Measurements from ENCODE around the gene LCA5. TPM values are rescaled to one million over a fixed set of nuclear protein-coding genes. Genes with fewer than 3 reads are reported as not detected.
"Not testable (repeated sequence)": the region's sequence is repeated elsewhere in the genome, so short reads cannot be mapped to it uniquely, and the experiment has no call there.

LCA5 gene
- total RNA-seq, 1 donor: 5.2 TPM

- peak; percentile 5 for DNase-seq (ENCODE audit: low read depth)
- TF ChIP-seq CTCF (IDR thresholded peaks at IDR 0.05; ENCODE audit: insufficient read depth, low read depth, low read length): no peak
- H3K4me3 ChIP-seq (ENCODE audit: low read depth, low read length): peak overlapping the region; percentile 95
These were observed 1.1 kb upstream of the LCA5 start for GRCh38 chr6:79538106-79538971.

DNA sequence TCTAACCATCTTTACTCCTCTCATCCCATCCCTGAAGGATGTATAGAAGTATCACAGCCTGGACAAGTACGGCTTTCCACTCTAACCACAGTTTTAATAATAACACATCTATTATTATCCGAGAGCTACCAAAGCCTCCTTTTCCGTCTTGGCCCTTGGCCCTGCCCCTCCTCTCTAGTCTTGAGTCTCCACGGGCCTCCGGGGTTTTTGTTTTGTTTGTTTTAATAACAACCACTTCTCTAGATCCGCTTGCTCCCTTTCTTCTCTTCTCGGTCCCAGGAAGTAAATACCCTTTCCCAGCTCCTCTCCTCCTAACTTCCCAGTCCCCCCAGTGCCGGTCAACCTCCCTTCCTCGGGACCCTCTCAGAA, 661 bp downstream of the LCA5 start:
- no peak for TF ChIP-seq CTCF (IDR thresholded peaks at IDR 0.05; ENCODE audit: insufficient read depth, low read depth, low read length)
- peak; percentile 30 for DNase-seq (ENCODE audit: low read depth)

DNA sequence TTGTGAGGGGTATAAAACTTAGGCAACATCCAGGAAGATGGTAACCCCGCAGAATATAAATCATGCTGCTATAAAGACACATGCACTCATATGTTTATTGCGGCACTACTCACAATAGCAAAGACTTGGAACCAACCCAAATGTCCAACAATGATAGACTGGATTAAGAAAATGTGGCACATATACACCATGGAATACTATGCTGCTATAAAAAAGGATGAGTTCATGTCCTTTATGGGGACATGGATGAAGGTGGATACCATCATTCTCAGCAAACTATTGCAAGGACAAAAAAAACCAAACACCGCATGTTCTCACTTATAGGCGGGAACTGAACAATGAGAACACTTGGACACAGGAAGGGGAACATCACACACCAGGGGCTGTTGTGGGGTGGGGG, 7.7 kb downstream of the LCA5 start:
- H3K4me3 ChIP-seq (ENCODE audit: low read depth, low read length); DNase-seq (ENCODE audit: low read depth): not testable (repeated sequence)

More for the DNA sequence above, 661 bp downstream of the LCA5 start:
- peak overlapping the region; percentile 95 for H3K4me3 ChIP-seq (ENCODE audit: low read depth, low read length)

DNA sequence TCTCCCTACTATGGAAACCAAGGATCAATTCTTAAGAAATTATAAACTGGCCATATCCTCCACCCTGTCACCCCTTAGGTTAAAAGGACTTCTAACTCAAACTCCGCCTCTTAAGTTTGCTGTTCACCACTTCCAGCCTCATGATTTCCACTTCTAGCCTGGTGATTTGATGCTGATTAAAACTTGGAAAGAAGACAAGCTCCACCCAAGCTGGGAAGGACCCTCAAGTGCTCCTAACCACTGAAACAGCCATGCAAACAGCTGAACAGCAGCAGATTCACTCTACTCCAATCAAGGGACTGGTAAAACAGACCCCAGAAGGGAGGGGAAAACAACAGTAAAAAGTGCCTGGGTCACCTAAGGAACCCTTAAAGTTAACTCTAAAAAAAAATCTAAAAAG, 10.3 kb downstream of the LCA5 start:
- no peak for TF ChIP-seq CTCF (IDR thresholded peaks at IDR 0.05; ENCODE audit: insufficient read depth, low read depth, low read length)
- no peak overlapping the region for H3K4me3 ChIP-seq (ENCODE audit: low read depth, low read length)
- no peak for DNase-seq (ENCODE audit: low read depth)

GRCh38 chr6:79525272-79526100, 11.7 kb downstream of the LCA5 start:
- peak; percentile 30 for DNase-seq (ENCODE audit: low read depth)
- TF ChIP-seq CTCF (IDR thresholded peaks at IDR 0.05; ENCODE audit: insufficient read depth, low read depth, low read length): no peak
- H3K4me3 ChIP-seq (ENCODE audit: low read depth, low read length): no peak overlapping the region

GRCh38 chr6:79524065-79524464, 13.2 kb downstream of the LCA5 start:
- no peak for TF ChIP-seq CTCF (IDR thresholded peaks at IDR 0.05; ENCODE audit: insufficient read depth, low read depth, low read length)
- DNase-seq (ENCODE audit: low read depth): no peak

GRCh38 chr6:79522609-79523008, 14.6 kb downstream of the LCA5 start:
- no peak overlapping the region for H3K4me3 ChIP-seq (ENCODE audit: low read depth, low read length)
- no peak for TF ChIP-seq CTCF (IDR thresholded peaks at IDR 0.05; ENCODE audit: insufficient read depth, low read depth, low read length)
- no peak for DNase-seq (ENCODE audit: low read depth)

More at GRCh38 chr6:79524065-79524464, 13.2 kb downstream of the LCA5 start:
- H3K4me3 ChIP-seq (ENCODE audit: low read depth, low read length): no peak overlapping the region

Measured in fibroblast of villous mesenchyme (primary cell).